Ovary (tissue), 9 donors: Measurements from ENCODE around the gene MRO. TPM values are rescaled to one million over a fixed set of nuclear protein-coding genes. Genes with fewer than 3 reads are reported as not detected.
"Not testable (repeated sequence)": the region's sequence is repeated elsewhere in the genome, so short reads cannot be mapped to it uniquely, and the experiment has no call there.

Experiments used
- DNase-seq, 5 donors: peaks; one replicate each; pipeline ENCODE4 v3.0.0-alpha.2; 2019 to 2020
- H3K27ac ChIP-seq, 2 donors: fragments of 200-600 bp; one replicate each; pipeline versions ENCODE4 v1.5.1 to v1.8.0; 2019 to 2022
- H3K27me3 ChIP-seq: fragments of 200-600 bp; one replicate; pipeline ENCODE4 v1.8.0; 2022
- H3K36me3 ChIP-seq: fragments of 200-600 bp; sonication (generic); one replicate; pipeline ENCODE4 v1.5.1; 2019
- H3K4me1 ChIP-seq: one replicate; pipeline ENCODE4 v1.8.1; 2013; ENCODE audit warnings: mild to moderate bottlenecking, moderate library complexity; ENCODE audit not compliant: insufficient read depth
- H3K4me3 ChIP-seq: fragments of 200-600 bp; sonication (generic); one replicate; pipeline ENCODE4 v1.5.1; 2017
- H3K9me3 ChIP-seq, 2 donors: fragments of 200-600 bp in 1 of 2; sonication (generic) in 1 of 2; one replicate each; pipeline versions ENCODE4 v1.5.1 to v1.8.1; 2013 to 2019; ENCODE audit warnings: mild to moderate bottlenecking in 1 of 2, moderate library complexity in 1 of 2
- CTCF ChIP-seq, 3 donors: fragments of 450-650 bp in 2 of 3; fragments of 200-600 bp in 1 of 3; IDR thresholded peaks; one replicate each; pipeline versions ENCODE4 v1.5.1 to v1.8.0; 2016 to 2022; ENCODE audit warnings: antibody characterized with exemption in 3 of 3, mild to moderate bottlenecking in 1 of 3
- EP300 ChIP-seq: sonication (generic); formaldehyde crosslinking; IDR thresholded peaks from one replicate; pipeline ENCODE4 v1.6.1; 2017; ENCODE audit warnings: antibody characterized with exemption
- POLR2A ChIP-seq: fragments of 450-650 bp; IDR thresholded peaks from one replicate; pipeline ENCODE4 v1.6.1; 2017; ENCODE audit warnings: antibody characterized with exemption, mild to moderate bottlenecking, moderate library complexity
- WGBS, 3 donors: extraction: QIAGEN DNeasy Blood & Tissue Kit in 1 of 3; methylation state at CpG; one replicate each; pipeline versions ENCODE4 v1.1.5 to v1.1.7; 2013 to 2017; 5-methylcytosine and 5-hydroxymethylcytosine counted together
- intact Hi-C, 4 donors: fragments of 100-400 bp; cut with DNase I; formaldehyde crosslinking; loops; one replicate each; pipeline versions ENCODE4 v1.11.0 to v1.15.1; 2022 to 2023
- polyA plus RNA-seq, 2 donors: library from polyadenylated mRNA; stranded (reverse); fragments of 200-250 nt in 1 of 2; fragments of 350-450 nt in 1 of 2; fragmentation: Illumina TruSeq in 1 of 2; extraction: RNeasy Lipid Tissue Mini Kit (QIAGEN cat#74804) in 1 of 2; gene quantifications; one replicate each; pipeline ENCODE4 v1.2.3, GENCODE V29; 2013 to 2014
- total RNA-seq, 7 donors: library from RNA; depleted of rRNA in 2 of 7; stranded (reverse); fragments of >200 nt in 2 of 7; fragmentation: NEBNext Ultra II Directional in 3 of 7; extraction: Animal tissue kit (Norgen Biotek cat#: 25700) in 3 of 7; gene quantifications; one replicate each; pipeline versions ENCODE4 v1.1.0 to v1.2.4, GENCODE V29; 2016 to 2023
- donor health status: DM: no; HTN: no; CAD: no; lungs with moderate emphysema.
- donor health status: DM: no; HTN: no; CAD: no.
- donor health status: Bipolar disorder and iron deficiency.
- donor health status: DM: yes; HTN: yes; CAD: no.
- donor health status: DM: no; HTN: no; CAD: no.
- donor health status: DM: yes; HTN: yes; CAD: no.

MRO gene
- total and polyA plus RNA-seq, 9 donors: 0.73 to 238 (median 3.2) TPM

DNA sequence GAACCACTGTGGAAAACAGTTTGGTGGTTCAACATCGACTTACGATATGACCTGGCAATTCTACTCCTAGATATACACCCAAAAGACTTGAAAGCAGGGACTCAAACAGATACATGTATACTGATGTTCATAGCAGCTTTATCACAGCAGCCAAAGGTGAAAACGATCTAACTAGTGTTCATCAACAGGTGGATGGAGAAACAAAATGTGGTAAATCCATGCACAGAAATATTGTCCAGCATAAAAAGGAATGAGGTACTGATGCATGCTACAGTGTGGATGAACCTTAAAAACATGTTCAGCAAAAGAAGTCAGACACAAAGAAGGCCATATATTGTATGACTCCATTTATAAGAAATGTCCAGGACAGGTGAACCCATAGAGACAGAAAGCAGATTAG, 36.3 kb downstream of the MRO start:
- no peaks in the 10 kb centered on the region for H3K4me1 ChIP-seq
- DNase-seq: no peak
- H3K36me3 ChIP-seq: no peaks in the 10 kb centered on the region
- H3K4me3 ChIP-seq: no peak overlapping the region
- TF ChIP-seq CTCF (IDR thresholded peaks at IDR 0.05): no peak
- TF ChIP-seq EP300: no peak
- TF ChIP-seq POLR2A: no peak
- intact Hi-C loops: no loop called here
- no peaks in the 10 kb centered on the region for H3K27me3 ChIP-seq
- no peak overlapping the region for H3K27ac ChIP-seq
- WGBS, 3 donors: 58 to 63% (median 61%) methylated on average over 3 of the region's 3 CpGs
- H3K9me3 ChIP-seq: no peaks in the 10 kb centered on the region

DNA sequence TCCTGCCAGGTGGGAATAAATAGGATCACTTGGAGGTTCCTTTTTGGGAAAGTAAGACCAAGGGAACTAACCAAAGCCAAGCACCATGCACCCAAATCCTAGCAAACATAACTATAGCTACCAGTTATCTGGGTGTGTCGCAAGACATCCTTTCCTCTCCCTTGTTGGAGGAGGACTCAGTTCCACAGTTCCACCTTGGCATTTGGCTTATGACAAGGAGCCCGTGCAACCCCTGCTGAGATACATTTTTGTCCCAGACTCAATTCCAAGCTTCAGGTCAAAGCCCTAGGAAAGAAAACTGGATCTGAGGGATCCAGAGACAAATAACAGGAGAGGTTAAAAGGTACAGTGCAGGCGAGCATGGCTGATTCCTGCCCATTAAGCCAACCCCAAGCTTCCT, 40.8 kb downstream of the MRO start:
- DNase-seq, H3K36me3 ChIP-seq, H3K27ac ChIP-seq, H3K27me3 ChIP-seq, intact Hi-C loops, H3K9me3 ChIP-seq, H3K4me3 ChIP-seq, H3K4me1 ChIP-seq: not testable (repeated sequence)
- WGBS, 3 donors: 84 to 95% (median 91%) methylated on average over 3 of the region's 3 CpGs

DNA sequence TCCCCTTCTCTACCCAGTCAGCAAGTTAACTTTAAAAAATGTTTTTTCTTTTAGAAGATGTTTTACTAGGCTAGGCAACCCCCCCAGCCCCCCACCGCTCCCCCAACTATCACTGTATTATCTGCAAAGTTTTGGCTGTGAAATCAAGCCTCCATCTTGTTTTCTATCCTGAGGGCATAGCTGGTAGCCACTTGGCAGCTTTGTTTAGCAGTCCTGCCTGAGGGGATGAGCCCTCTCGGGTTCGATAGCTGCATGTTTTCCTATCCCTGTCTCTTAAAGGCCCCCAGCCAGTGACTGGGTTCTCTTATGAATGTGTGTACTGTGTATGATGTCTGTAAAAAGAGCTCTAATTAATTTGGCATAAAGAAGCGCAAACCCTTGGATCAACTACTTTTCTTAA, 43.4 kb downstream of the MRO start:
- Histone ChIP-seq H3K4me3 (no peak overlapping the region), H3K27me3 (no peaks in the 10 kb centered on the region), H3K9me3 (no peaks in the 10 kb centered on the region), H3K4me1 (peaks cover 1% of the 10 kb centered on the region), H3K27ac (no peak overlapping the region), H3K36me3 (no peaks in the 10 kb centered on the region)
- no peak for DNase-seq
- intact Hi-C loops: no loop called here
- TF ChIP-seq CTCF (IDR thresholded peaks at IDR 0.05) (no peak), EP300 (no peak), POLR2A (no peak)
- 43 to 52% (median 49%) methylated on average over 4 of the region's 4 CpGs for WGBS, 3 donors

GRCh38 chr18:50775726-50776125, 44.1 kb downstream of the MRO start:
- Histone ChIP-seq H3K9me3 (no peaks in the 10 kb centered on the region), H3K36me3 (no peaks in the 10 kb centered on the region), H3K27me3 (no peaks in the 10 kb centered on the region), H3K4me1 (peaks cover 1% of the 10 kb centered on the region), H3K4me3 (no peak overlapping the region), H3K27ac (no peak overlapping the region)
- TF ChIP-seq CTCF (IDR thresholded peaks at IDR 0.05) (no peak), EP300 (no peak), POLR2A (no peak)
- 91 to 93% (median 92%) methylated on average over 14 of the region's 14 CpGs for WGBS, 3 donors
- intact Hi-C loops: no loop called here
- DNase-seq: no peak

- Histone ChIP-seq H3K36me3 (no peaks in the 10 kb centered on the region), H3K9me3 (no peaks in the 10 kb centered on the region), H3K4me3 (no peak overlapping the region), H3K27me3 (no peaks in the 10 kb centered on the region), H3K27ac (no peak overlapping the region), H3K4me1 (peaks cover 1% of the 10 kb centered on the region)
- WGBS, 3 donors: 78 to 82% (median 80%) methylated on average over 9 of the region's 9 CpGs
- intact Hi-C loops: no loop called here
- no peak for TF ChIP-seq EP300
- no peak for TF ChIP-seq CTCF (IDR thresholded peaks at IDR 0.05)
- TF ChIP-seq POLR2A: no peak
- no peak for DNase-seq
Measured at GRCh38 chr18:50775207-50775606, 44.6 kb downstream of the MRO start.
